ENCODE data around the gene CEP63. TPM values are rescaled to one million over a fixed set of nuclear protein-coding genes. Genes with fewer than 3 reads are reported as not detected.
A peak's percentile ranks its signal among the peaks of the same experiment; 100 is the strongest.

CEP63 gene
- 10 to 100 TPM; 25.3 to 27.0 TPM for total RNA-seq

GRCh38 chr3:134485718-134486576, at the start of gene CEP63, which contains the start of gene ANAPC13:
Gene CEP63 (plus strand): TSS chr3:134486057. CDS start chr3:134495321, 9,264 bp downstream.
Gene ANAPC13 (minus strand): TSS chr3:134485985. CDS start chr3:134482904, 3,081 bp downstream.
- CTCF ChIA-PET = interaction anchor here (1.2 to 8.0 kb wide), 4 partner anchors 9 to 273 kb away, joined by 3 to 68 read pairs (median 7); no protein-coding TSS in a partner anchor
- ATAC-seq = peak; percentile 83
- peaks cover 45% of the 10 kb centered on the region for H3K4me1 Mint-ChIP-seq (ENCODE audit: low read depth)
- no peaks in the 10 kb centered on the region for H3K27me3 Mint-ChIP-seq
- POLR2A ChIA-PET = interaction anchor here (1.0 to 1.8 kb wide), 7 partner anchors 9 to 254 kb away, joined by 3 to 6 read pairs (median 5); partner anchors contain the start of gene RYK
- H3K4me3 Mint-ChIP-seq = peak within 1 kb of the TSS; percentile 91
- DNase-seq = peak; percentile 97
- H3K36me3 Mint-ChIP-seq (ENCODE audit: low read depth) = peaks cover 34% of the 10 kb centered on the region
- TF ChIP-seq CTCF (IDR thresholded peaks at IDR 0.05) = no peak
- intact Hi-C loops (cut with micrococcal nuclease) = no loop called here
- H3K27ac Mint-ChIP-seq = peak within 1 kb of the TSS; percentile 99
- H3K9me3 Mint-ChIP-seq = no peaks in the 10 kb centered on the region

GRCh38 chr3:134437211-134437752, 48.6 kb upstream of the CEP63 start:
- ATAC-seq (no peak), DNase-seq (no peak)
- ChIA-PET CTCF (interaction anchor here (0.7 kb wide), 1 partner anchor 129 kb away, joined by 3 read pairs; no protein-coding TSS in a partner anchor), POLR2A (no interaction called here)
- Mint-ChIP-seq H3K4me1 (ENCODE audit: low read depth) (no peaks in the 10 kb centered on the region), H3K27ac (no peak overlapping the region), H3K36me3 (ENCODE audit: low read depth) (no peaks in the 10 kb centered on the region), H3K9me3 (no peaks in the 10 kb centered on the region), H3K4me3 (no peak overlapping the region), H3K27me3 (peaks cover 23% of the 10 kb centered on the region)
- no peak for TF ChIP-seq CTCF (IDR thresholded peaks at IDR 0.05)
- intact Hi-C loops (cut with micrococcal nuclease) = no loop called here

GRCh38 chr3:134441321-134441720, 44.5 kb upstream of the CEP63 start:
- Mint-ChIP-seq H3K27ac (no peak overlapping the region), H3K9me3 (peaks cover 7% of the 10 kb centered on the region), H3K4me1 (ENCODE audit: low read depth) (no peaks in the 10 kb centered on the region), H3K4me3 (no peak overlapping the region), H3K27me3 (peaks cover 30% of the 10 kb centered on the region), H3K36me3 (ENCODE audit: low read depth) (no peaks in the 10 kb centered on the region)
- intact Hi-C loops (cut with micrococcal nuclease) = no loop called here
- no peak for TF ChIP-seq CTCF (IDR thresholded peaks at IDR 0.05)
- ATAC-seq (no peak), DNase-seq (no peak)
- CTCF ChIA-PET = no interaction called here
- POLR2A ChIA-PET = interaction anchor here (0.6 kb wide), 1 partner anchor 280 kb away, joined by 4 read pairs; no protein-coding TSS in a partner anchor

- no peaks in the 10 kb centered on the region for H3K36me3 Mint-ChIP-seq (ENCODE audit: low read depth)
- H3K9me3 Mint-ChIP-seq = peaks cover 7% of the 10 kb centered on the region
- ATAC-seq = no peak
- intact Hi-C loops (cut with micrococcal nuclease) = no loop called here
- POLR2A ChIA-PET = interaction anchor here (0.6 kb wide), 1 partner anchor 280 kb away, joined by 4 read pairs; no protein-coding TSS in a partner anchor
- no peaks in the 10 kb centered on the region for H3K4me1 Mint-ChIP-seq (ENCODE audit: low read depth)
- no peak overlapping the region for H3K27ac Mint-ChIP-seq
- no peak overlapping the region for H3K4me3 Mint-ChIP-seq
- peaks cover 28% of the 10 kb centered on the region for H3K27me3 Mint-ChIP-seq
- CTCF ChIA-PET = no interaction called here
- no peak for DNase-seq
- no peak for TF ChIP-seq CTCF (IDR thresholded peaks at IDR 0.05)
Observed at GRCh38 chr3:134441821-134442220, 44.0 kb upstream of the CEP63 start.

All from activated CD8-positive, alpha-beta T cell treated with anti-CD3 and anti-CD28 coated beads for 36 hours (primary cell).